Measurements from ENCODE around the gene SKIDA1. TPM values are rescaled to one million over a fixed set of nuclear protein-coding genes. Genes with fewer than 3 reads are reported as not detected.

Gene SKIDA1
- total and polyA plus RNA-seq, 2 of the 4 experiments (the other 2 are of a cell fraction), result 0.36 to 0.72 TPM

GRCh38 chr10:21501091-21501490 lies 24.4 kb downstream of the SKIDA1 start:
- Histone ChIP-seq H4K20me1 (ENCODE audit: insufficient read depth, low read length) (no peaks in the 10 kb centered on the region), H3K79me1 (ENCODE audit: low read depth in 1 of 2, low read length in 2 of 2) (no peaks in the 10 kb centered on the region), H3K4me2 (ENCODE audit: low read depth, low read length) (no peak overlapping the region), H3K56ac (ENCODE audit: extremely low read depth, insufficient read depth, low read length) (no peak overlapping the region), H2AK5ac (ENCODE audit: low read depth, low read length) (no peak overlapping the region), H3K4ac (ENCODE audit: low read depth, low read length) (no peak overlapping the region), H3K9ac (ENCODE audit: low read depth, low read length) (no peak overlapping the region), H2BK5ac (ENCODE audit: low read depth, low read length, poor library complexity, severe bottlenecking) (no peak overlapping the region), H3K23ac (ENCODE audit: low read depth, low read length) (no peak overlapping the region), H3K9me3 (ENCODE audit: control insufficient read depth, insufficient read depth, low read length) (no peaks in the 10 kb centered on the region), H3K18ac (ENCODE audit: low read depth, low read length) (no peak overlapping the region), H3K27me3 (ENCODE audit: control insufficient read depth, insufficient read depth, low read length) (peaks cover 9% of the 10 kb centered on the region), H3K14ac (replicated peaks; ENCODE audit: low read depth, low read length) (no peak overlapping the region), H4K91ac (ENCODE audit: insufficient read depth, low read depth, low read length) (no peak overlapping the region), H2AFZ (replicated peaks; ENCODE audit: low read length, poor library complexity) (no peak overlapping the region), H3K36me3 (ENCODE audit: control insufficient read depth, insufficient read depth, low read length) (no peaks in the 10 kb centered on the region), H4K8ac (ENCODE audit: low read depth in 2 of 2, low read length in 2 of 2) (no peak overlapping the region), H4K5ac (ENCODE audit: low read depth, low read length) (no peak overlapping the region), H2AK9ac (replicated peaks; ENCODE audit: low read depth, low read length, poor library complexity) (no peak overlapping the region), H3K4me1 (ENCODE audit: control insufficient read depth, insufficient read depth, low read length) (no peaks in the 10 kb centered on the region), H2BK120ac (ENCODE audit: low read depth, low read length) (no peak overlapping the region), H2BK15ac (ENCODE audit: low read depth, low read length) (no peak overlapping the region), H3K27ac (ENCODE audit: insufficient read depth, low read length) (no peak overlapping the region), H3K9me1 (ENCODE audit: insufficient read depth, low read length) (no peaks in the 10 kb centered on the region), H3K4me3 (ENCODE audit: insufficient read depth, low read depth, low read length) (no peak overlapping the region), H2BK20ac (ENCODE audit: low read depth, low read length) (no peak overlapping the region)
- TF ChIP-seq, protein P1, sequence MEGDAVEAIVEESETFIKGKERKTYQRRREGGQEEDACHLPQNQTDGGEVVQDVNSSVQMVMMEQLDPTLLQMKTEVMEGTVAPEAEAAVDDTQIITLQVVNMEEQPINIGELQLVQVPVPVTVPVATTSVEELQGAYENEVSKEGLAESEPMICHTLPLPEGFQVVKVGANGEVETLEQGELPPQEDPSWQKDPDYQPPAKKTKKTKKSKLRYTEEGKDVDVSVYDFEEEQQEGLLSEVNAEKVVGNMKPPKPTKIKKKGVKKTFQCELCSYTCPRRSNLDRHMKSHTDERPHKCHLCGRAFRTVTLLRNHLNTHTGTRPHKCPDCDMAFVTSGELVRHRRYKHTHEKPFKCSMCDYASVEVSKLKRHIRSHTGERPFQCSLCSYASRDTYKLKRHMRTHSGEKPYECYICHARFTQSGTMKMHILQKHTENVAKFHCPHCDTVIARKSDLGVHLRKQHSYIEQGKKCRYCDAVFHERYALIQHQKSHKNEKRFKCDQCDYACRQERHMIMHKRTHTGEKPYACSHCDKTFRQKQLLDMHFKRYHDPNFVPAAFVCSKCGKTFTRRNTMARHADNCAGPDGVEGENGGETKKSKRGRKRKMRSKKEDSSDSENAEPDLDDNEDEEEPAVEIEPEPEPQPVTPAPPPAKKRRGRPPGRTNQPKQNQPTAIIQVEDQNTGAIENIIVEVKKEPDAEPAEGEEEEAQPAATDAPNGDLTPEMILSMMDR (conservative IDR thresholded peaks at IDR 0.05; ENCODE audit: low read depth, low read length), result no peak
- TF ChIP-seq, protein P2, sequence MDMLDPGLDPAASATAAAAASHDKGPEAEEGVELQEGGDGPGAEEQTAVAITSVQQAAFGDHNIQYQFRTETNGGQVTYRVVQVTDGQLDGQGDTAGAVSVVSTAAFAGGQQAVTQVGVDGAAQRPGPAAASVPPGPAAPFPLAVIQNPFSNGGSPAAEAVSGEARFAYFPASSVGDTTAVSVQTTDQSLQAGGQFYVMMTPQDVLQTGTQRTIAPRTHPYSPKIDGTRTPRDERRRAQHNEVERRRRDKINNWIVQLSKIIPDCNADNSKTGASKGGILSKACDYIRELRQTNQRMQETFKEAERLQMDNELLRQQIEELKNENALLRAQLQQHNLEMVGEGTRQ (IDR thresholded peaks at IDR 0.05; ENCODE audit: low read depth, low read length), result no peak
- no peak for TF ChIP-seq MAFK (IDR thresholded peaks at IDR 0.05; ENCODE audit: low read depth, low read length)
- no peak for TF ChIP-seq MXI1 (IDR thresholded peaks at IDR 0.05; ENCODE audit: borderline replicate concordance, low read depth, low read length)
- TF ChIP-seq SMC3 (IDR thresholded peaks at IDR 0.05; ENCODE audit: low read depth, low read length), result no peak
- TF ChIP-seq CEBPB (IDR thresholded peaks at IDR 0.05; ENCODE audit: low read depth, low read length), result no peak
- no peak for TF ChIP-seq RAD21 (IDR thresholded peaks at IDR 0.05; ENCODE audit: low read length)
- in situ Hi-C loops (cut with MboI; ENCODE audit: low sequenced_read_pairs), result loop anchor here (25.0 kb wide), 3 partner anchors 811 to 1111 kb away; partner anchors contain the start of genes BMI1 and COMMD3
- 100% methylated on average over 1 of the region's 5 CpGs; no CpG with 5 or more reads in 1 of the 2 experiments for WGBS, 2 experiments (ENCODE audit: extremely low coverage in 2 of 2, insufficient read length in 1 of 2)
- POLR2A ChIA-PET (ENCODE audit: unreplicated experiment), result no interaction called here
- dilution Hi-C loops (cut with HindIII; ENCODE audit: low sequenced_read_pairs, unreplicated experiment), result no loop called here
- BruUV-seq (replicated peaks), result no TSS peak
- ATAC-seq (ENCODE audit: low read depth) (no peak), DNase-seq (no peak)
- intact Hi-C loops (cut with micrococcal nuclease), result no loop called here
- CTCF ChIA-PET, result no interaction called here
